SKM-1 (cell line): Measurements from ENCODE around the gene MEOX2.

Experiments
- DNase-seq: peaks from one replicate; lab custom pipeline; 2025; ENCODE audit not compliant: unreplicated experiment; lab: John Stamatoyannopoulos, UW

Gene MEOX2

GRCh38 chr7:15566476-15566875 lies 120.0 kb downstream of the MEOX2 start:
- no peak for DNase-seq

- no peak for DNase-seq
Measured at GRCh38 chr7:15561835-15562234, 124.6 kb downstream of the MEOX2 start, which contains the start of gene AGMO. Gene AGMO, minus strand, starts transcription at chr7:15562015.
